GM10266 (cell line): ENCODE data around the gene DPF1.

ENCODE experiments used
- DNase-seq: peaks from one replicate; pipeline ENCODE4 v3.0.0; 2012; ENCODE audit errors: extremely low spot score
- CTCF ChIP-seq: IDR thresholded peaks from 2 replicates; pipeline ENCODE4 v1.5.1; 2012; ENCODE audit warnings: mild to moderate bottlenecking, low read depth; ENCODE audit not compliant: control insufficient read depth, insufficient read depth; ENCODE audit errors: missing control alignments

Gene DPF1

GRCh38 chr19:38213911-38214625 is 10.0 kb downstream of the DPF1 start:
- TF ChIP-seq CTCF: no peak
- no peak for DNase-seq

- TF ChIP-seq CTCF: no peak
These were observed 10.6 kb downstream of the DPF1 start for GRCh38 chr19:38213469-38213868.

GRCh38 chr19:38211766-38212165 is 12.3 kb downstream of the DPF1 start:
- TF ChIP-seq CTCF: no peak
- DNase-seq: no peak

More at GRCh38 chr19:38213469-38213868, 10.6 kb downstream of the DPF1 start:
- no peak for DNase-seq

- DNase-seq: no peak
- TF ChIP-seq CTCF: no peak
These were observed 12.9 kb downstream of the DPF1 start for GRCh38 chr19:38211151-38211591.

- TF ChIP-seq CTCF: no peak
- DNase-seq: no peak
These were observed 13.5 kb downstream of the DPF1 start for GRCh38 chr19:38210458-38210987.

GRCh38 chr19:38209671-38210457 is 14.2 kb downstream of the DPF1 start:
- DNase-seq: no peak
- no peak for TF ChIP-seq CTCF
